Measurements from ENCODE around the gene KCNH2. TPM values are rescaled to one million over a fixed set of nuclear protein-coding genes. Genes with fewer than 3 reads are reported as not detected.

Gene KCNH2
- total RNA-seq, 6 experiments from 2014 or later, result not detected

DNA sequence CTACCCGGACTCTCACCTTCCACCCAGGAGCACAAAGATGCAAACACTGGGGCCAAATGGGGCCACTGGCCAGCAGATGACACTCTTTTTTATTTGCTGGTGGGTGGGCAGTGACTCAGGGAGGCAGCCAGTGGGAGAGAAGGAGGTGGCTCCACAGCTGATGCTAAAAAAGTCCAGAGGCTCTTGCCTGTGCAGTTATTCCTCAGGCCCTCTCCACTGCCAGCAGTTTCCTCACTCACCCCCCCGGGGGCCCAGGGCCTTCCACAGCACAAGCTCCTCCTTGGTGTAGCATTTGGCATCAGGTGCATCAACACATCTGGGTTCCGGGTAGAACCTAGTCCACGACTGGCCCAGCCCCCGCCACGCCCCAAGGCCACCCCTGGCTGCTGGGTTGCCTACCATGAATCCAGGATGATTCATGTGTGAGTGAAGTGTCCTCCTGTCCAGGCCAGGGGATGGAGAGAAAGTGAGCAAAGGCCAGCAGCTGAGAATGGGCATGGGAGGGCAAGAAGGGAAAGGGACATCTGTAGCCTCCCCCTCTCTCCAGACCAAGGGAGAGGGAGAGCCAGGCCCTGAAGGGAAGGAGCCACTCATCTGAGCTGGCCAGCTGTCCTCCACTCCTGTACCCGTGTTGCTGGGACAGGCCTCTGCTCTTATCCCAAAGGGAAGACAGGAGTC is 1.7 kb upstream of the KCNH2 start:
- no peak overlapping the region for H3K27ac Mint-ChIP-seq
- DNase-seq, result no peak
- no peaks in the 10 kb centered on the region for H3K9me3 Mint-ChIP-seq
- H3K27me3 Mint-ChIP-seq (ENCODE audit: insufficient read depth), result peaks cover 45% of the 10 kb centered on the region
- peaks cover 5% of the 10 kb centered on the region; the same call in 1 of the 2 replicates for H3K4me1 Mint-ChIP-seq (ENCODE audit: low read depth)
- H3K4me3 Mint-ChIP-seq, result no peak overlapping the region
- H3K36me3 Mint-ChIP-seq (ENCODE audit: low read depth), result no peaks in the 10 kb centered on the region; the same call in 1 of the 2 replicates
- TF ChIP-seq CTCF (IDR thresholded peaks at IDR 0.05), result no peak

DNA sequence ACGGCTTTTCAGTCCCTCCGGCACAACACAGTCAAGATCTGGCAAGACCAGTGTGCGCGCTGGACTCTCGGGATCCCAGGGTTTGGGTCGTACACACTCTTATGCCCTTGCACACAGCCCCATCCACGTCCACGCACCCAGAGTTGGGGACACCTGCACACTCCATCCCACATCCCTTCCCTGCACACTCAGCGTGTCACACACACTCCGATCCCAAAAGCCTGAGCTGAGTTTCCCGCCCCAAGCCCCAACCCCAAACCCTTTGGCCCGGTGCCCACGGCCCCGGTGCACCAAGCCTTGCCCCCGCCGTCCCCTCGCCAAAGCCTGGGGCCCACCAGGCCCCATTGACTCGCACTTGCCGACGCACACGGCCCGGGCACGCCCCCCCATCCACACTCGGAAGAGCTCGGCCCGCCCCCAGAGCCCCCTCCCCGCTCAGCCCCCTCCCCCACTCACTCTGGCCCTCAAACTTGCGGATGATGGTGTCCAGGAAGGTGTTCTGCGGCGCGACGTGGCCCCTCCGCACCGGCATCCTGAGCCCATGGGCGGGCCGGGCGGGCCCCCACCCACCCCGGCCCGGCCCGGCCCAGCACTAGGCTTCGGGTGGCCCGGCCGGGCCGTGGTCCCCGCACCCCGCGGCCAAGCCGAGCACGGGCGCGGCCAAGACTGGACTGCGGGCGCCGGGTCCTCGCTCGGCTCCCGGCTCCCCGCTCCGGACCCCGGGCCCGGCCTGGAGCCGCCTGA is 567 bp downstream of the KCNH2 start:
- Mint-ChIP-seq H3K27me3 (ENCODE audit: insufficient read depth) (peaks cover 50% of the 10 kb centered on the region), H3K27ac (no peak overlapping the region), H3K4me1 (ENCODE audit: low read depth) (peaks cover 5% of the 10 kb centered on the region; the same call in 1 of the 2 replicates), H3K36me3 (ENCODE audit: low read depth) (no peaks in the 10 kb centered on the region; the same call in 1 of the 2 replicates), H3K9me3 (no peaks in the 10 kb centered on the region), H3K4me3 (no peak overlapping the region)
- no peak for TF ChIP-seq CTCF (IDR thresholded peaks at IDR 0.05)
- DNase-seq, result no peak

- Mint-ChIP-seq H3K27ac (no peak overlapping the region), H3K4me3 (no peak overlapping the region), H3K4me1 (ENCODE audit: low read depth) (peaks cover 5% of the 10 kb centered on the region; the same call in 1 of the 2 replicates), H3K27me3 (ENCODE audit: insufficient read depth) (peaks cover 52% of the 10 kb centered on the region), H3K9me3 (no peaks in the 10 kb centered on the region), H3K36me3 (ENCODE audit: low read depth) (no peaks in the 10 kb centered on the region; the same call in 1 of the 2 replicates)
- no peak for TF ChIP-seq CTCF (IDR thresholded peaks at IDR 0.05)
- no peak for DNase-seq
Measured at GRCh38 chr7:150976529-150977381, 1.4 kb downstream of the KCNH2 start.

DNA sequence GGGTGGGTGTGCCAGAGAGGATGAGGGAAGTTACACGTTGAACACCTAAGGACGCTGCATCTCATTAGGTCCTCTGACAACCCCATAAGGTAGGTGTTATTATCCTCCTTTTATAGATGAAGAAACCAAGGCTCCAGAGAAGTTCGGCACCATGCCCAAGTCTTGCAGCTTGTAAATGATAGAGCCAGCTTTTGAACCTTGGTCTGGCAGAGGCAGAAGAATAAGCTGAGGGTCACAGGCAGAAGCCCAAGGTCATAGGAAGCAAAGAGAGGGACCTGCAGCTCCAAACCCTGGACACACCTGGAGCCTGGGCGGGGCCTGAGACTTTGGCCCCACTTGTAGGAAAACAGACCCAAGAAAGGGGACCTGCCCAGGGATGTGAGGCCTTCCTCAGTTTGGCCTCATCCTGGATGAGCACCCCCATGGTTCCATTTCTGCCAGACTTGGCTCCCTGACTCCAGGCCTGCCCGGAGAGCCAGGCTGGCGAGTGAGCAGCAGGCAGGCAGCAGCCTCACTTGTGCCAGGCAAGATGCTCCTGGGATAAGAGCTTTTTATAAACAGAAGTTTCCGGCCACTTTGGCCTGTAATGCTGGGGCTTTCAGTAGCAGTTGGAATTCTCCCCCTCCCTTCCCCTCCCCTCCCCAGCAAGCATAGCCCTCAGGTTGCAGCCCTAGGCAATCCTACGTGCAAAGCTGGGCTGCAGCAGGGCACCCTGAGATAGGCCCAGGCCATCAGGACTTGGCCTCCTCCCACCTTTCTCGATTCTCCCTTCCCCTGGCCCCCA is 2.4 kb downstream of the KCNH2 start:
- H3K27me3 Mint-ChIP-seq (ENCODE audit: insufficient read depth), result peaks cover 50% of the 10 kb centered on the region
- no peak for TF ChIP-seq CTCF (IDR thresholded peaks at IDR 0.05)
- peaks cover 5% of the 10 kb centered on the region; the same call in 1 of the 2 replicates for H3K4me1 Mint-ChIP-seq (ENCODE audit: low read depth)
- H3K36me3 Mint-ChIP-seq (ENCODE audit: low read depth), result no peaks in the 10 kb centered on the region; the same call in 1 of the 2 replicates
- no peaks in the 10 kb centered on the region for H3K9me3 Mint-ChIP-seq
- no peak for DNase-seq
- no peak overlapping the region for H3K27ac Mint-ChIP-seq
- no peak overlapping the region for H3K4me3 Mint-ChIP-seq

Data from HFFc6 (cell line).